GDM1 (cell line): ENCODE results near the gene ARMH4.
"Not testable (repeated sequence)": the region's sequence is repeated elsewhere in the genome, so short reads cannot be mapped to it uniquely, and the experiment has no call there.

Experiments
- DNase-seq: peaks from one replicate; lab custom pipeline; 2025; lab: John Stamatoyannopoulos, UW

ARMH4 gene

GRCh38 chr14:58146399-58146798 is 5.6 kb downstream of the ARMH4 start:
- no peak for DNase-seq

- no peak for DNase-seq
These were observed 6.1 kb downstream of the ARMH4 start for GRCh38 chr14:58145936-58146335.

- DNase-seq, result no peak
These were observed 8.9 kb downstream of the ARMH4 start for GRCh38 chr14:58143106-58143505.

- DNase-seq, result no peak
These were observed 10.1 kb downstream of the ARMH4 start for GRCh38 chr14:58141893-58142292.

- DNase-seq, result no peak
These were observed 13.1 kb downstream of the ARMH4 start for GRCh38 chr14:58138714-58139482.

GRCh38 chr14:58138031-58138713 is 13.8 kb downstream of the ARMH4 start:
- DNase-seq, result peak; percentile 19

GRCh38 chr14:58133739-58134138 is 18.3 kb downstream of the ARMH4 start:
- no peak for DNase-seq

- DNase-seq, result no peak
These were observed 20.6 kb downstream of the ARMH4 start for GRCh38 chr14:58131386-58131785.

- DNase-seq, result no peak
These were observed 21.8 kb downstream of the ARMH4 start for GRCh38 chr14:58130116-58130782.

GRCh38 chr14:58129208-58129607 is 22.8 kb downstream of the ARMH4 start:
- DNase-seq, result no peak

- no peak for DNase-seq
These were observed 23.6 kb downstream of the ARMH4 start for GRCh38 chr14:58128416-58128815.

GRCh38 chr14:58122546-58122945 is 29.5 kb downstream of the ARMH4 start:
- not testable (repeated sequence) for DNase-seq

GRCh38 chr14:58121530-58122186 is 30.4 kb downstream of the ARMH4 start:
- DNase-seq, result no peak

- DNase-seq, result no peak
These were observed 32.6 kb downstream of the ARMH4 start for GRCh38 chr14:58119381-58119780.

- no peak for DNase-seq
These were observed 33.8 kb downstream of the ARMH4 start for GRCh38 chr14:58118097-58118815.

- peak; percentile 27 for DNase-seq
These were observed 42.3 kb downstream of the ARMH4 start for GRCh38 chr14:58109744-58110143.

- no peak for DNase-seq
These were observed 43.3 kb downstream of the ARMH4 start for GRCh38 chr14:58108717-58109116.

GRCh38 chr14:58107947-58108552 is 44.0 kb downstream of the ARMH4 start:
- DNase-seq, result peak; percentile 6

GRCh38 chr14:58107041-58107440 is 45.0 kb downstream of the ARMH4 start:
- DNase-seq, result no peak

- no peak for DNase-seq
These were observed 45.6 kb downstream of the ARMH4 start for GRCh38 chr14:58106446-58106845.

- DNase-seq, result no peak
These were observed 47.2 kb downstream of the ARMH4 start for GRCh38 chr14:58104808-58105207.
